Measurements from ENCODE around the gene DOK3. TPM values are rescaled to one million over a fixed set of nuclear protein-coding genes. Genes with fewer than 3 reads are reported as not detected.

DOK3 gene
- total RNA-seq, 1 donor from 2014 or later = 1.1 TPM

GRCh38 chr5:177483994-177484901, 25.4 kb downstream of the DOK3 start:
- H3K36me3 ChIP-seq (ENCODE audit: control insufficient read depth, insufficient read depth, low read length) = peaks cover 16% of the 10 kb centered on the region
- no peak for DNase-seq (ENCODE audit: low read depth)

GRCh38 chr5:177483042-177483441, 26.6 kb downstream of the DOK3 start:
- Histone ChIP-seq H3K4me3 (ENCODE audit: low read depth, low read length) (no peak overlapping the region), H3K36me3 (ENCODE audit: control insufficient read depth, insufficient read depth, low read length) (peaks cover 10% of the 10 kb centered on the region), H3K27me3 (ENCODE audit: control insufficient read depth, insufficient read depth, low read length) (no peaks in the 10 kb centered on the region)
- no peak for DNase-seq (ENCODE audit: low read depth)
- no peak for TF ChIP-seq CTCF (IDR thresholded peaks at IDR 0.05; ENCODE audit: insufficient read depth, low read length, poor library complexity, severe bottlenecking)

More at GRCh38 chr5:177483994-177484901, 25.4 kb downstream of the DOK3 start:
- Histone ChIP-seq H3K27me3 (ENCODE audit: control insufficient read depth, insufficient read depth, low read length) (no peaks in the 10 kb centered on the region), H3K4me3 (ENCODE audit: low read depth, low read length) (no peak overlapping the region)
- no peak for TF ChIP-seq CTCF (IDR thresholded peaks at IDR 0.05; ENCODE audit: insufficient read depth, low read length, poor library complexity, severe bottlenecking)

- TF ChIP-seq CTCF (IDR thresholded peaks at IDR 0.05; ENCODE audit: insufficient read depth, low read length, poor library complexity, severe bottlenecking) = no peak
- no peak for DNase-seq (ENCODE audit: low read depth)
- Histone ChIP-seq H3K36me3 (ENCODE audit: control insufficient read depth, insufficient read depth, low read length) (peaks cover 9% of the 10 kb centered on the region), H3K27me3 (ENCODE audit: control insufficient read depth, insufficient read depth, low read length) (no peaks in the 10 kb centered on the region), H3K4me3 (ENCODE audit: low read depth, low read length) (no peak overlapping the region)
Measured at GRCh38 chr5:177482359-177482795, 27.2 kb downstream of the DOK3 start.

- H3K4me3 ChIP-seq (ENCODE audit: low read depth, low read length) = no peak overlapping the region
- DNase-seq (ENCODE audit: low read depth) = no peak
- TF ChIP-seq CTCF (IDR thresholded peaks at IDR 0.05; ENCODE audit: insufficient read depth, low read length, poor library complexity, severe bottlenecking) = no peak
Measured at GRCh38 chr5:177479774-177480173, 29.9 kb downstream of the DOK3 start.

GRCh38 chr5:177478711-177479646, 30.6 kb downstream of the DOK3 start:
- no peak for DNase-seq (ENCODE audit: low read depth)
- TF ChIP-seq CTCF (IDR thresholded peaks at IDR 0.05; ENCODE audit: insufficient read depth, low read length, poor library complexity, severe bottlenecking) = no peak

More at GRCh38 chr5:177479774-177480173, 29.9 kb downstream of the DOK3 start:
- Histone ChIP-seq H3K27me3 (ENCODE audit: control insufficient read depth, insufficient read depth, low read length) (no peaks in the 10 kb centered on the region), H3K36me3 (ENCODE audit: control insufficient read depth, insufficient read depth, low read length) (peaks cover 2% of the 10 kb centered on the region)

More at GRCh38 chr5:177478711-177479646, 30.6 kb downstream of the DOK3 start:
- Histone ChIP-seq H3K36me3 (ENCODE audit: control insufficient read depth, insufficient read depth, low read length) (peaks cover 2% of the 10 kb centered on the region), H3K4me3 (ENCODE audit: low read depth, low read length) (no peak overlapping the region), H3K27me3 (ENCODE audit: control insufficient read depth, insufficient read depth, low read length) (no peaks in the 10 kb centered on the region)
